Measurements from ENCODE around the gene FZD8.

The FZD8 gene

GRCh38 chr10:35605191-35605590 is 36.9 kb downstream of the FZD8 start, which contains the start of gene GJD4:
Gene GJD4, plus strand, starts transcription at chr10:35605341. Its CDS starts 227 bp downstream, at chr10:35605568.
- no peak for DNase-seq (ENCODE audit: low read depth, low spot score)

GRCh38 chr10:35600193-35600592 is 41.9 kb downstream of the FZD8 start:
- no peak for DNase-seq (ENCODE audit: low read depth, low spot score)

GRCh38 chr10:35598379-35598778 is 43.7 kb downstream of the FZD8 start:
- DNase-seq (ENCODE audit: low read depth, low spot score) = no peak

GRCh38 chr10:35595106-35595505 is 47.0 kb downstream of the FZD8 start:
- no peak for DNase-seq (ENCODE audit: low read depth, low spot score)

- no peak for DNase-seq (ENCODE audit: low read depth, low spot score)
Observed at GRCh38 chr10:35594115-35595079, 47.7 kb downstream of the FZD8 start.

GRCh38 chr10:35592441-35592840 is 49.7 kb downstream of the FZD8 start:
- no peak for DNase-seq (ENCODE audit: low read depth, low spot score)

GRCh38 chr10:35588836-35589235 is 53.3 kb downstream of the FZD8 start:
- DNase-seq (ENCODE audit: low read depth, low spot score) = no peak

Measured in activated CD4-positive, CD25-positive, alpha-beta regulatory T cell treated with anti-CD3 and anti-CD28 coated beads, Interleukin-2, amount 50 U/mL, for 16 hours (primary cell).